GM12873 (cell line): ENCODE results near the gene RIPK4.

ENCODE experiments used
- CTCF ChIP-seq: IDR thresholded peaks from 2 replicates; pipeline ENCODE4 v1.5.1; 2012; ENCODE audit warnings: low read depth, mild to moderate bottlenecking, moderate library complexity, low read length, control low read depth; ENCODE audit not compliant: insufficient read depth; ENCODE audit errors: missing control alignments

The RIPK4 gene

DNA sequence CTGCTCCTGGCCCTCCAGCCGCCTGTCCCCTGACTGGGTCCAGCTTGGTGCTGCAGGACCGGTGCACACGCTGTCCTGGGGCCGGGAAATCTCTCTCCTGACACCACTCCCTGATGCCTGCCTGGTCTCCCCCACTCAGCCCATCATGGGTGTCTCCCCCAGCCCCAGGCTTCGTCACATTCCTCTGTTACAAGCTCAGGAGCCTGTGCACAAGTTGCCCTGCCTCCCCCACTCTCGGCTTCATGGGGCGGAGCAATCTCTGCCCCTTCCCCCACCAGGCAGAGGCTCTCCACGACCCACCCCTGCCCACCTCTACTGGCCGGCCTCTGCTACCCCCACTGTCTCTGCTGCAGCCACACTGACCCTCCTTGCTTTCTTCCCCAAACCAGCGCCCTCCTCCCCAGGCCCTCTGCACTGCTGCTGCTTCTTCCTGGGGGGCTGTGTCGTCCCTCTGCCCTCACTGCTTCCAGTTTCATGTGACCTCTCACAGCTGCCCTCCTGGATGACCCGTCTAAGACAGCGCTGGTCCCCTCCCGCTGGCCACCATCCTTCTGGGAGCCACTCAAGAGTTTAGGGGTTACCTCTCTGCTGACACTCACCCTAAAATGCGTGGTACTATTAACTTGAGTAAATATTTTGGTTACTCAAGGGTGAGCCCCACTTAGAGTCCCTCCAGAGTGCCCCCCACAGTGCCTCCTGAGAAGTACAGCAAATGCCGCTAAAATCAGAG is 5.7 kb upstream of the RIPK4 start:
- TF ChIP-seq CTCF = no peak

GRCh38 chr21:41771625-41771945 is 4.7 kb upstream of the RIPK4 start:
- TF ChIP-seq CTCF = no peak

- no peak for TF ChIP-seq CTCF
Observed at GRCh38 chr21:41770901-41771624, 4.2 kb upstream of the RIPK4 start.

DNA sequence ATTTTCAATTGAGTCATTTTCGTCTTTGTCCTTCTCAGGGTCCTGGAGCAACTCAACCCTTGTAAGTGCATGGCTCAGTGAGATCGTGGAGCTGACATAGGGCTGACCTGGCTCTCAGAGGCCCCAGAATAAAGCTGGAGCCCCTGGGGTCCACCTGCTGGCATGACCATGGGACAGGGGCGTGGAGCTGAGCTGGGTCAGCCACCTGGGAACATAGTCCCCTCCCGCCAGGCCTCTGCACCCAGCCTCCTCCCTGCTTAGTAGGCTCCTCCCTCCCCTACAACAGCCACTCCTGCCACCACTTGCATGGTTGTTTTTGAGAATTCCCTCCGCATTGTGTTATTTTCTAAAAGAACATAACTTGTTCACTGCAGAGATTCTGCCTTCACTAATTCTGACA is 3.1 kb upstream of the RIPK4 start:
- TF ChIP-seq CTCF = no peak

- no peak for TF ChIP-seq CTCF
Observed at GRCh38 chr21:41769521-41769920, 2.7 kb upstream of the RIPK4 start.

DNA sequence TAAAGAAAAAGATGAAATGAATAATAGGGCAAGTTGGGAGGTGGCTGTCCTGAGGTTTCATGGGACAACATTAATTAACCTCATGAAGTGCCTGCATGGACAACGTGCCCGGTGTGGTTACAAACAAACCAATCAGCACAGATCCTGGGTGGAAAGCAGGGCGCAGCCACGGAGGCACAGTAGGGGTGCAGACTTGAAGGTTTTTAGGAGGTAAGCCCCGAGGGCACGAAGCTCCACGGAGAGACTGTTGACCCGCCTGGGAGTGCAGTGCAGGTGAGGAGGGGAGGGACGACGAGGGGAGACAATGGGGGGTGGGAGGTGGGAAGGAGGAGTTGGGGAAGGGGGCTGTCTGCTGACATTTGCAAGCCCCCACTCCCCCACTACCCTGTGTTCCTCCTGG is 2.3 kb upstream of the RIPK4 start:
- TF ChIP-seq CTCF = no peak

DNA sequence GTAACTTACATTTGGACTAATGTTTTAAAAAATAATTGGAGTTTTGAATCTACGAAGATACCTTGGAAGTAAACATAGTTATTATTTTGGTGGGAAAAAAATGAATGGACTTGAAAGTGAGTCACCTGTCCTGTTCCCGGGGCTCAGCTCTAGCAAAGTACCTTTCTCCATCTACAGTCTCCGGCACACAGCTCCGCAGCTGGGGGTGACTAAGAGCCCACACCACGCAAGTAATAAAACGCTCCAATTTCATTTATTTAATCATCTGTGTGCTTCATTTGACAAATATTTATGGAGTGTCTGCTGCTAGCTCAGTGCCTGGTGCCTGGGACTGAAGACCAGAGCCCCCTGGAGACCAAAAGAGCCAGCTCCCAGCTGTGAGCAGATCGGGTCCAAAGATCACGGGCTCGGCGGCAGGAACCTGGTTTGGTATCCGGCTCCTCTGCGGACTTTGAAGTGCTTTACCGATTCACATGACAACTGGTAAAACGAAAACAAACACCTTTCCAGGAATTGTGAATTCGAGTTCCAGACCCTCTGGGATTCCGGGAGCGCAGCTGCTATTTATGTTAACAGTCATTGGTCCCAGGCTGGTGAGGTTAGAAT is 1.7 kb upstream of the RIPK4 start:
- no peak for TF ChIP-seq CTCF
